SK-N-SH (cell line): ENCODE data around the gene DSEL. TPM values are rescaled to one million over a fixed set of nuclear protein-coding genes. Genes with fewer than 3 reads are reported as not detected.
A peak's percentile ranks its signal among the peaks of the same experiment; 100 is the strongest.

ENCODE experiments used
- CTCF ChIA-PET: fragments of 300-600, 350-600 bp; formaldehyde crosslinking; extraction: SDS; loops from one replicate; lab custom pipeline; 2021; lab: Yijun Ruan, JAX
- POLR2A ChIA-PET: fragments of 350-600 bp; sonication (Branson Sonifier 250); formaldehyde crosslinking; extraction: SDS; loops from one replicate; lab custom pipeline; 2020; ENCODE audit warnings: antibody characterized with exemption, inconsistent platforms; lab: Yijun Ruan, JAX
- DNase-seq: peaks from one replicate; pipeline ENCODE4 v3.0.0; 2012
- H2AFZ ChIP-seq: fragments of 200-600 bp; sonication (generic); 2 replicates; pipeline ENCODE4 v1.8.1; 2016; ENCODE audit warnings: antibody characterized with exemption, mild to moderate bottlenecking, low read depth
- H3F3A ChIP-seq: fragments of 200-600 bp; sonication (generic); replicated peaks from 2 replicates; pipeline ENCODE3; 2016; ENCODE audit warnings: antibody characterized with exemption, mild to moderate bottlenecking; ENCODE audit not compliant: insufficient read depth
- H3K27ac ChIP-seq, 2 experiments: fragments of 200-500 bp in 1 of 2; fragments of 200-600 bp in 1 of 2; sonication (Bioruptor generic) in 1 of 2; sonication (generic), shearing (Covaris generic) in 1 of 2; 2 replicates each; pipeline versions ENCODE4 v1.5.1 to v1.6.1; 2014 to 2016; ENCODE audit warnings: low read depth in 2 of 2, inconsistent platforms in 1 of 2, low read length in 1 of 2, mild to moderate bottlenecking in 1 of 2, mixed read lengths in 1 of 2
- H3K27me3 ChIP-seq: fragments of 200-600 bp; sonication (generic), shearing (Covaris generic); 2 replicates; pipeline ENCODE4 v1.6.1; 2016; ENCODE audit warnings: mixed run types; ENCODE audit not compliant: insufficient read depth
- H3K36me3 ChIP-seq, 2 experiments: fragments of 200-500 bp in 1 of 2; fragments of 200-600 bp in 1 of 2; sonication (Bioruptor generic) in 1 of 2; sonication (generic) in 1 of 2; replicated peaks in 1 of 2; 2 replicates each; pipeline versions ENCODE3 to v1.5.1; 2014 to 2016; ENCODE audit warnings: low read length in 1 of 2, mild to moderate bottlenecking in 1 of 2; ENCODE audit not compliant: insufficient read depth in 2 of 2, control insufficient read depth in 1 of 2
- H3K4me1 ChIP-seq, 2 experiments: fragments of 200-500 bp in 1 of 2; fragments of 200-600 bp in 1 of 2; sonication (Bioruptor generic) in 1 of 2; sonication (generic), shearing (Covaris generic) in 1 of 2; 2 replicates each; pipeline versions ENCODE4 v1.5.1 to v1.6.1; 2014 to 2016; ENCODE audit warnings: low read depth in 1 of 2, low read length in 1 of 2, mixed run types in 1 of 2; ENCODE audit not compliant: insufficient read depth in 2 of 2, control insufficient read depth in 1 of 2
- H3K4me2 ChIP-seq: fragments of 200-600 bp; sonication (generic), shearing (Covaris generic); 2 replicates; pipeline ENCODE4 v1.6.1; 2017; ENCODE audit warnings: mixed run types
- H3K4me3 ChIP-seq, 2 experiments: fragments of 200-500 bp in 1 of 2; fragments of 200-600 bp in 1 of 2; sonication (Bioruptor generic) in 1 of 2; sonication (generic), shearing (Covaris generic) in 1 of 2; 2 replicates each; pipeline versions ENCODE4 v1.5.1 to v1.8.1; 2014 to 2016; ENCODE audit warnings: low read depth in 2 of 2, inconsistent platforms in 1 of 2, low read length in 1 of 2, mild to moderate bottlenecking in 1 of 2, mixed read lengths in 1 of 2, moderate library complexity in 1 of 2
- H3K79me2 ChIP-seq: fragments of 200-600 bp; sonication (generic); 2 replicates; pipeline ENCODE4 v1.8.1; 2017; ENCODE audit warnings: mild to moderate bottlenecking; ENCODE audit not compliant: insufficient read depth
- H3K9ac ChIP-seq: fragments of 200-600 bp; sonication (generic); 2 replicates; pipeline ENCODE4 v1.6.1; 2017; ENCODE audit warnings: mixed run types
- H3K9me2 ChIP-seq: fragments of 200-600 bp; sonication (generic); 2 replicates; pipeline ENCODE4 v1.6.1; 2017; ENCODE audit warnings: mixed run types
- H3K9me3 ChIP-seq: fragments of 200-600 bp; sonication (generic); 2 replicates; pipeline ENCODE4 v1.6.1; 2017; ENCODE audit warnings: mixed run types, mild to moderate bottlenecking, moderate library complexity
- H4K20me1 ChIP-seq: fragments of 200-600 bp; sonication (generic); 2 replicates; pipeline ENCODE4 v1.6.1; 2017; ENCODE audit warnings: mild to moderate bottlenecking, mixed run types; ENCODE audit not compliant: insufficient read depth
- CTCF ChIP-seq: fragments of 200-600 bp; sonication (generic); IDR thresholded peaks from 2 replicates; pipeline ENCODE4 v1.6.1; 2017; ENCODE audit warnings: antibody characterized with exemption, mild to moderate bottlenecking, moderate library complexity
- ELF1 ChIP-seq: IDR thresholded peaks from 2 replicates; pipeline ENCODE4 v1.4.0; 2012
- EZH2phosphoT487 ChIP-seq: fragments of 200-600 bp; sonication (generic); IDR thresholded peaks from 2 replicates; pipeline ENCODE4 v1.6.1; 2017; ENCODE audit warnings: low read depth, mixed run types, mild to moderate bottlenecking, antibody characterized with exemption, moderate library complexity, borderline replicate concordance
- FOXJ3 ChIP-seq: sonication (generic); formaldehyde crosslinking; IDR thresholded peaks from 2 replicates; pipeline ENCODE4 v1.5.1; 2020; ENCODE audit warnings: mild to moderate bottlenecking, missing genetic modification reagents
- IRF3 ChIP-seq: fragments of 150-350 bp; IDR thresholded peaks from 2 replicates; pipeline ENCODE4 v1.6.1; 2016; ENCODE audit warnings: mild to moderate bottlenecking, low read depth, low read length
- JUND ChIP-seq: IDR thresholded peaks from 2 replicates; pipeline ENCODE4 v1.4.0; 2012
- NFIC ChIP-seq: IDR thresholded peaks from 2 replicates; pipeline ENCODE4 v1.4.0; 2012; ENCODE audit warnings: borderline replicate concordance
- NRF1 ChIP-seq: IDR thresholded peaks from 2 replicates; pipeline ENCODE4 v1.6.1; 2012; ENCODE audit warnings: low read depth, mild to moderate bottlenecking, low read length
- PBX3 ChIP-seq: IDR thresholded peaks from 2 replicates; pipeline ENCODE4; 2012
- POLR2AphosphoS5 ChIP-seq: IDR thresholded peaks from 2 replicates; pipeline ENCODE4 v1.6.1; 2012; ENCODE audit warnings: low read depth, low read length
- RAD21 ChIP-seq: IDR thresholded peaks from 2 replicates; pipeline ENCODE4 v1.6.1; 2012; ENCODE audit warnings: mild to moderate bottlenecking, low read length
- RCOR1 ChIP-seq: fragments of 150-350 bp; IDR thresholded peaks from 2 replicates; pipeline ENCODE4 v1.6.1; 2017; ENCODE audit warnings: antibody characterized with exemption, low read length
- RFX5 ChIP-seq: IDR thresholded peaks from 2 replicates; pipeline ENCODE4 v1.6.1; 2012; ENCODE audit warnings: mild to moderate bottlenecking, improper control_type of control experiment, low read length
- TAF1 ChIP-seq: IDR thresholded peaks from 2 replicates; pipeline ENCODE4 v1.6.1; 2012; ENCODE audit warnings: low read depth, mild to moderate bottlenecking, low read length, moderate library complexity, borderline replicate concordance
- TEAD4 ChIP-seq: IDR thresholded peaks from 2 replicates; pipeline ENCODE4 v1.4.0; 2012; ENCODE audit warnings: mild to moderate bottlenecking, borderline replicate concordance; ENCODE audit not compliant: insufficient read depth
- USF2 ChIP-seq: fragments of 150-350 bp; IDR thresholded peaks from 2 replicates; pipeline ENCODE4 v1.6.1; 2017; ENCODE audit warnings: antibody characterized with exemption, low read length, low read depth, borderline replicate concordance
- YY1 ChIP-seq: IDR thresholded peaks from 2 replicates; pipeline ENCODE4 v1.4.0; 2012; ENCODE audit warnings: low read depth, mild to moderate bottlenecking
- whole genome bisulfite sequencing: methylation state at CpG from one replicate; pipeline ENCODE4 v1.1.6; 2017; ENCODE audit warnings: low lambda C conversion rate; 5-methylcytosine and 5-hydroxymethylcytosine counted together
- polyA plus RNA-seq, 3 experiments: library from polyadenylated mRNA; depleted of rRNA; stranded (reverse); fragments of >200 nt; gene quantifications; 2 replicates each; pipeline ENCODE4 v1.2.3, GENCODE V29; 2012
- TF ChIP-seq, protein P1 (sequence below): IDR thresholded peaks from 2 replicates; pipeline ENCODE4 v1.6.1; 2012; ENCODE audit warnings: mild to moderate bottlenecking, low read depth, low read length, moderate library complexity
- TF ChIP-seq, protein P2 (sequence below): IDR thresholded peaks from 2 replicates; pipeline ENCODE4 v1.4.0; 2012; ENCODE audit warnings: low read depth

The DSEL gene
- polyA plus RNA-seq, 1 of the 3 experiments (the other 2 are of a cell fraction), result 3.3 TPM

GRCh38 chr18:67508146-67508545, 8.4 kb downstream of the DSEL start:
- CTCF ChIA-PET, result no interaction called here
- Histone ChIP-seq H3F3A (peaks cover 3% of the 10 kb centered on the region), H3K4me3 (no peak overlapping the region), H3K27me3 (no peaks in the 10 kb centered on the region), H3K4me1 (peaks cover 5 to 21% of the 10 kb centered on the region in 2 experiments; a peak in 2 of 4 replicates), H3K36me3 (peaks cover 0 to 53% of the 10 kb centered on the region in 2 experiments), H3K9ac (no peak overlapping the region), H4K20me1 (peaks cover 2% of the 10 kb centered on the region; the same call in 1 of the 2 replicates), H3K9me2 (no peaks in the 10 kb centered on the region), H3K79me2 (peaks cover 42% of the 10 kb centered on the region), H3K4me2 (no peak overlapping the region), H3K9me3 (no peaks in the 10 kb centered on the region), H2AFZ (no peak overlapping the region), H3K27ac (peak overlapping the region in 1 of 2 experiments; percentile 29; a peak in 2 of 4 replicates)
- POLR2A ChIA-PET, result no interaction called here
- TF ChIP-seq EZH2phosphoT487, result no peak
- TF ChIP-seq POLR2AphosphoS5, result no peak
- no peak for TF ChIP-seq TAF1
- no peak for TF ChIP-seq NRF1
- no peak for TF ChIP-seq NFIC
- TF ChIP-seq RCOR1, result no peak
- no peak for TF ChIP-seq TEAD4
- TF ChIP-seq USF2, result no peak
- no peak for TF ChIP-seq PBX3
- TF ChIP-seq FOXJ3 (CRISPR knock-in tag), result no peak
- no peak for TF ChIP-seq JUND
- TF ChIP-seq RAD21, result no peak
- no peak for TF ChIP-seq YY1
- no peak for TF ChIP-seq RFX5
- TF ChIP-seq CTCF, result no peak
- TF ChIP-seq ELF1, result no peak
- TF ChIP-seq, protein P1, sequence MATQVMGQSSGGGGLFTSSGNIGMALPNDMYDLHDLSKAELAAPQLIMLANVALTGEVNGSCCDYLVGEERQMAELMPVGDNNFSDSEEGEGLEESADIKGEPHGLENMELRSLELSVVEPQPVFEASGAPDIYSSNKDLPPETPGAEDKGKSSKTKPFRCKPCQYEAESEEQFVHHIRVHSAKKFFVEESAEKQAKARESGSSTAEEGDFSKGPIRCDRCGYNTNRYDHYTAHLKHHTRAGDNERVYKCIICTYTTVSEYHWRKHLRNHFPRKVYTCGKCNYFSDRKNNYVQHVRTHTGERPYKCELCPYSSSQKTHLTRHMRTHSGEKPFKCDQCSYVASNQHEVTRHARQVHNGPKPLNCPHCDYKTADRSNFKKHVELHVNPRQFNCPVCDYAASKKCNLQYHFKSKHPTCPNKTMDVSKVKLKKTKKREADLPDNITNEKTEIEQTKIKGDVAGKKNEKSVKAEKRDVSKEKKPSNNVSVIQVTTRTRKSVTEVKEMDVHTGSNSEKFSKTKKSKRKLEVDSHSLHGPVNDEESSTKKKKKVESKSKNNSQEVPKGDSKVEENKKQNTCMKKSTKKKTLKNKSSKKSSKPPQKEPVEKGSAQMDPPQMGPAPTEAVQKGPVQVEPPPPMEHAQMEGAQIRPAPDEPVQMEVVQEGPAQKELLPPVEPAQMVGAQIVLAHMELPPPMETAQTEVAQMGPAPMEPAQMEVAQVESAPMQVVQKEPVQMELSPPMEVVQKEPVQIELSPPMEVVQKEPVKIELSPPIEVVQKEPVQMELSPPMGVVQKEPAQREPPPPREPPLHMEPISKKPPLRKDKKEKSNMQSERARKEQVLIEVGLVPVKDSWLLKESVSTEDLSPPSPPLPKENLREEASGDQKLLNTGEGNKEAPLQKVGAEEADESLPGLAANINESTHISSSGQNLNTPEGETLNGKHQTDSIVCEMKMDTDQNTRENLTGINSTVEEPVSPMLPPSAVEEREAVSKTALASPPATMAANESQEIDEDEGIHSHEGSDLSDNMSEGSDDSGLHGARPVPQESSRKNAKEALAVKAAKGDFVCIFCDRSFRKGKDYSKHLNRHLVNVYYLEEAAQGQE, result no peak
- TF ChIP-seq, protein P2, sequence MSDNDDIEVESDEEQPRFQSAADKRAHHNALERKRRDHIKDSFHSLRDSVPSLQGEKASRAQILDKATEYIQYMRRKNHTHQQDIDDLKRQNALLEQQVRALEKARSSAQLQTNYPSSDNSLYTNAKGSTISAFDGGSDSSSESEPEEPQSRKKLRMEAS, result no peak
- TF ChIP-seq IRF3, result no peak
- 87% methylated on average over 2 of the region's 2 CpGs for WGBS
- DNase-seq, result no peak
